HL-60/S4 treated with retinoic acid at 250 ng/mL for 4 days and 3 days (cell line): ENCODE results near the gene SEC24A.
"Not testable (repeated sequence)": the region's sequence is repeated elsewhere in the genome, so short reads cannot be mapped to it uniquely, and the experiment has no call there.

Source experiments
- in situ Hi-C: fragments of 300-500 bp; cut with MboI; formaldehyde crosslinking; loops from 2 replicates; pipeline ENCODE4 v1.7.0; 2022; ENCODE audit warnings: low sequenced_read_pairs

Gene SEC24A

GRCh38 chr5:134649163-134649835 lies 714 bp downstream of the SEC24A start:
- in situ Hi-C loops, result no loop called here

- in situ Hi-C loops, result not testable (repeated sequence)
Observed at GRCh38 chr5:134650660-134651059, 2.1 kb downstream of the SEC24A start.

- in situ Hi-C loops, result no loop called here
Observed at GRCh38 chr5:134651531-134651930, 2.9 kb downstream of the SEC24A start.

GRCh38 chr5:134656690-134657089 lies 8.1 kb downstream of the SEC24A start:
- in situ Hi-C loops, result no loop called here

- in situ Hi-C loops, result no loop called here
Observed at GRCh38 chr5:134659456-134659855, 10.9 kb downstream of the SEC24A start.

- in situ Hi-C loops, result no loop called here
Observed at GRCh38 chr5:134659922-134660321, 11.3 kb downstream of the SEC24A start.

- in situ Hi-C loops, result no loop called here
Observed at GRCh38 chr5:134662971-134663370, 14.4 kb downstream of the SEC24A start.

GRCh38 chr5:134664448-134664847 lies 15.9 kb downstream of the SEC24A start:
- in situ Hi-C loops, result no loop called here

- in situ Hi-C loops, result not testable (repeated sequence)
Observed at GRCh38 chr5:134673546-134673945, 25.0 kb downstream of the SEC24A start.

GRCh38 chr5:134677357-134677756 lies 28.8 kb downstream of the SEC24A start:
- in situ Hi-C loops, result not testable (repeated sequence)

- in situ Hi-C loops, result not testable (repeated sequence)
Observed at GRCh38 chr5:134690144-134690543, 41.6 kb downstream of the SEC24A start.

GRCh38 chr5:134692722-134693121 lies 44.1 kb downstream of the SEC24A start:
- in situ Hi-C loops, result no loop called here

GRCh38 chr5:134708301-134708700 lies 59.7 kb downstream of the SEC24A start:
- in situ Hi-C loops, result no loop called here

- in situ Hi-C loops, result no loop called here
Observed at GRCh38 chr5:134714120-134714519, 65.5 kb downstream of the SEC24A start.

- in situ Hi-C loops, result no loop called here
Observed at GRCh38 chr5:134714541-134714940, 66.0 kb downstream of the SEC24A start.

- in situ Hi-C loops, result not testable (repeated sequence)
Observed at GRCh38 chr5:134715466-134715865, 66.9 kb downstream of the SEC24A start.

GRCh38 chr5:134724872-134725271 lies 76.3 kb downstream of the SEC24A start:
- in situ Hi-C loops, result no loop called here

GRCh38 chr5:134732819-134733218 lies 84.2 kb downstream of the SEC24A start:
- in situ Hi-C loops, result no loop called here

GRCh38 chr5:134735243-134735642 lies 86.7 kb downstream of the SEC24A start:
- in situ Hi-C loops, result no loop called here

GRCh38 chr5:134736173-134736812 lies 87.7 kb downstream of the SEC24A start:
- in situ Hi-C loops, result no loop called here

- in situ Hi-C loops, result no loop called here
Observed at GRCh38 chr5:134738133-134738962, 89.8 kb downstream of the SEC24A start, which contains the start of gene CAMLG. TSS of gene CAMLG (plus strand) at chr5:134738548. CDS start at chr5:134738621, 73 bp downstream.
